GM12878 (cell line): ENCODE measurements around the gene C14orf93.

Experiments used
- EZH2 ChIP-seq: IDR thresholded peaks from 2 replicates; pipeline ENCODE4 v1.6.1; 2012; ENCODE audit warnings: low read depth, mild to moderate bottlenecking, control low read depth, inconsistent platforms, low read length, borderline replicate concordance; ENCODE audit not compliant: control insufficient read depth
- HDAC2 ChIP-seq: fragments of 200-600 bp; sonication (generic); IDR thresholded peaks from 2 replicates; pipeline ENCODE4 v1.6.1; 2017
- NFYB ChIP-seq: IDR thresholded peaks from 2 replicates; pipeline ENCODE4 v1.6.1; 2011; ENCODE audit warnings: low read depth, mild to moderate bottlenecking, low read length, improper control_type of control experiment, moderate library complexity; ENCODE audit not compliant: insufficient read depth
- POU2F2 ChIP-seq: IDR thresholded peaks from 3 replicates; pipeline ENCODE4 v1.6.1; 2011; ENCODE audit warnings: low read depth, mild to moderate bottlenecking, low read length, borderline replicate concordance
- SPI1 ChIP-seq: IDR thresholded peaks from 2 replicates; pipeline ENCODE4 v1.6.1; 2011; ENCODE audit warnings: low read depth, mild to moderate bottlenecking, low read length, moderate library complexity, borderline replicate concordance; ENCODE audit not compliant: insufficient read depth
- ZBED1 ChIP-seq: IDR thresholded peaks from 2 replicates; pipeline ENCODE4 v1.6.1; 2016; ENCODE audit warnings: borderline replicate concordance
- TF ChIP-seq, protein P1 (sequence below): fragments of 450-650 bp; formaldehyde crosslinking; IDR thresholded peaks from 2 replicates; pipeline ENCODE4 v1.5.0; 2022; ENCODE audit warnings: mild to moderate bottlenecking, missing genetic modification characterization

DNA sequence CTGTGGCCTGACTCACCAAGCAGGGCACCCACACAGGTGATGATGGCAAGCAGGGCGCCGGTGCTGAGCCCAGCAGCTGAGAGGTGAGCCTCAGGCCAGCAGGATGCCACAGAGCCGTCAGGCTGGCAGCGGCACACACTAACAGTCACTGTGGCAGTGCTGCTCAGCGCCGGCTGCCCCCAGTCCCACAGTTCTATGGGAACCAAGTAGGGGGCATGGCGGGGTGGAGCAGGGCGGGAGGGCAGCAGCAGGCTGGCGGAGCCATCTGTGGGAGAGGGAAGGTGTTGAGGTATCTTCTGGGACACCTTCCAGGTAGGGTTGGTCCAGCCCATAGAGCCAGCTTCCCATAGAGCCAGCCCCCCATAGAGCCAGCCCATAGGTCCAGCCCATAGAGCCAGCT lies 39.1 kb upstream of the C14orf93 start:
- TF ChIP-seq, protein P1, sequence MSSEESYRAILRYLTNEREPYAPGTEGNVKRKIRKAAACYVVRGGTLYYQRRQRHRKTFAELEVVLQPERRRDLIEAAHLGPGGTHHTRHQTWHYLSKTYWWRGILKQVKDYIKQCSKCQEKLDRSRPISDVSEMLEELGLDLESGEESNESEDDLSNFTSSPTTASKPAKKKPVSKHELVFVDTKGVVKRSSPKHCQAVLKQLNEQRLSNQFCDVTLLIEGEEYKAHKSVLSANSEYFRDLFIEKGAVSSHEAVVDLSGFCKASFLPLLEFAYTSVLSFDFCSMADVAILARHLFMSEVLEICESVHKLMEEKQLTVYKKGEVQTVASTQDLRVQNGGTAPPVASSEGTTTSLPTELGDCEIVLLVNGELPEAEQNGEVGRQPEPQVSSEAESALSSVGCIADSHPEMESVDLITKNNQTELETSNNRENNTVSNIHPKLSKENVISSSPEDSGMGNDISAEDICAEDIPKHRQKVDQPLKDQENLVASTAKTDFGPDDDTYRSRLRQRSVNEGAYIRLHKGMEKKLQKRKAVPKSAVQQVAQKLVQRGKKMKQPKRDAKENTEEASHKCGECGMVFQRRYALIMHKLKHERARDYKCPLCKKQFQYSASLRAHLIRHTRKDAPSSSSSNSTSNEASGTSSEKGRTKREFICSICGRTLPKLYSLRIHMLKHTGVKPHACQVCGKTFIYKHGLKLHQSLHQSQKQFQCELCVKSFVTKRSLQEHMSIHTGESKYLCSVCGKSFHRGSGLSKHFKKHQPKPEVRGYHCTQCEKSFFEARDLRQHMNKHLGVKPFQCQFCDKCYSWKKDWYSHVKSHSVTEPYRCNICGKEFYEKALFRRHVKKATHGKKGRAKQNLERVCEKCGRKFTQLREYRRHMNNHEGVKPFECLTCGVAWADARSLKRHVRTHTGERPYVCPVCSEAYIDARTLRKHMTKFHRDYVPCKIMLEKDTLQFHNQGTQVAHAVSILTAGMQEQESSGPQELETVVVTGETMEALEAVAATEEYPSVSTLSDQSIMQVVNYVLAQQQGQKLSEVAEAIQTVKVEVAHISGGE (CRISPR knock-in tag), result no peak
- TF ChIP-seq ZBED1, result no peak
- no peak for TF ChIP-seq NFYB
- no peak for TF ChIP-seq HDAC2
- TF ChIP-seq SPI1, result no peak
- TF ChIP-seq EZH2, result no peak
- TF ChIP-seq POU2F2, result no peak
